Measurements from ENCODE around the gene PIP4K2C. TPM values are rescaled to one million over a fixed set of nuclear protein-coding genes. Genes with fewer than 3 reads are reported as not detected.

PIP4K2C gene
- total and polyA plus RNA-seq, 10 of the 15 experiments (the other 5 are each of a cell fraction or from before 2014, with no cell fraction given): 4.8 to 25.1 (median 14.9) TPM

- no peak overlapping the region for H3K4me2 ChIP-seq (ENCODE audit: control insufficient read depth, insufficient read depth)
- no TSS peak for BruUV-seq (replicated peaks)
- ChIA-PET CTCF (interaction anchor here (0.7 to 7.8 kb wide), 8 partner anchors 20 to 161 kb away, joined by 3 to 119 read pairs (median 4); partner anchors contain the start of gene DCTN2), RAD21 (ENCODE audit: unreplicated experiment) (interaction anchor here (0.6 to 2.9 kb wide), 2 partner anchors 36 to 957 kb away, joined by 3 to 28 read pairs; no protein-coding TSS in a partner anchor), POLR2A (no interaction called here), SMC1A (ENCODE audit: uncharacterized antibody, unreplicated experiment) (interaction anchor here (1.9 kb wide), 1 partner anchor 29 kb away, joined by 4 read pairs; the partner anchor contains the start of gene PIP4K2C)
- H3K4me3 ChIP-seq: no peak overlapping the region
- no peaks in the 10 kb centered on the region for H3K79me2 ChIP-seq (ENCODE audit: control insufficient read depth, insufficient read depth, low read length)
- in situ Hi-C loops (cut with MboI): no loop called here
- H3K9ac ChIP-seq (ENCODE audit: control insufficient read depth, insufficient read depth, low read length): no peak overlapping the region
- H3K36me3 ChIP-seq (ENCODE audit: control insufficient read depth in 2 of 2, insufficient read depth in 2 of 2, low read length in 1 of 2): no peaks in the 10 kb centered on the region
- H3K4me1 ChIP-seq (ENCODE audit: control insufficient read depth, insufficient read depth, low read length): peaks cover 6% of the 10 kb centered on the region
- no peaks in the 10 kb centered on the region for H4K20me1 ChIP-seq (ENCODE audit: control insufficient read depth, insufficient read depth)
- WGBS (ENCODE audit: insufficient coverage, insufficient replicate concordance, low lambda C conversion rate, missing lambda C conversion rate): 20% methylated on average over 46 of the region's 46 CpGs
- DNase-seq (ENCODE audit: low read depth, low spot score): no peak
- no peak for FAIRE-seq
- H3K9me3 ChIP-seq (replicated peaks; ENCODE audit: control insufficient read depth, insufficient read depth, low read length): no peaks in the 10 kb centered on the region
- intact Hi-C loops (cut with micrococcal nuclease; ENCODE audit: unreplicated experiment): loop anchor here (5.0 kb wide), 1 partner anchor 162 kb away; the partner anchor contains the start of genes GLI1 and INHBE
- H2AFZ ChIP-seq (ENCODE audit: control insufficient read depth, low read depth, low read length): no peak overlapping the region
- H3K27me3 ChIP-seq (replicated peaks in 1 of 2; ENCODE audit: control insufficient read depth in 2 of 2, insufficient read depth in 2 of 2, low read length in 1 of 2): peaks cover 24 to 25% of the 10 kb centered on the region in 2 experiments; a peak in 3 of 4 replicates
- no peak for ATAC-seq
- H3K27ac ChIP-seq (ENCODE audit: control insufficient read depth, insufficient read depth): no peak overlapping the region
- TF ChIP-seq SREBF1 (IDR thresholded peaks at IDR 0.05; ENCODE audit: low read length) (no peak), E2F4 (IDR thresholded peaks at IDR 0.05; ENCODE audit: low read depth, low read length) (no peak), BRCA1 (IDR thresholded peaks at IDR 0.05; ENCODE audit: low read depth, low read length) (no peak), NR2C1 (IDR thresholded peaks at IDR 0.05) (no peak), MAX (IDR thresholded peaks at IDR 0.05; ENCODE audit: low read depth, low read length) (no peak), POLR2AphosphoS2 (IDR thresholded peaks at IDR 0.05; ENCODE audit: low read depth, low read length) (no peak), NR2F1 (conservative IDR thresholded peaks at IDR 0.05) (no peak), SRF (IDR thresholded peaks at IDR 0.05; ENCODE audit: low read depth in 2 of 2, low read length in 2 of 2) (no peak), GATAD2B (conservative IDR thresholded peaks at IDR 0.05; ENCODE audit: low read depth) (no peak), USF1 (IDR thresholded peaks at IDR 0.05; ENCODE audit: borderline replicate concordance, extremely low read length, insufficient read depth, low read depth, low read length) (no peak), ZNF24 (IDR thresholded peaks at IDR 0.05) (no peak), CBX3 (IDR thresholded peaks at IDR 0.05; ENCODE audit: borderline replicate concordance, low read depth) (no peak), SIX5 (IDR thresholded peaks at IDR 0.05; ENCODE audit: low read depth, low read length, severe bottlenecking) (no peak), FOS (IDR thresholded peaks at IDR 0.05; ENCODE audit: borderline replicate concordance, extremely low read depth, insufficient read length) (no peak), E2F8 (IDR thresholded peaks at IDR 0.05; ENCODE audit: low read depth, partially characterized antibody) (no peak), PAX5 (IDR thresholded peaks at IDR 0.05; ENCODE audit: borderline replicate concordance, low read depth, low read length) (no peak), TCF12 (IDR thresholded peaks at IDR 0.05; ENCODE audit: low read depth, low read length) (no peak)
These were observed 28.6 kb downstream of the PIP4K2C start for GRCh38 chr12:57619434-57620244.
